GM18519 (cell line): ENCODE measurements around the gene CYP17A1.
"Not testable (repeated sequence)": the region's sequence is repeated elsewhere in the genome, so short reads cannot be mapped to it uniquely, and the experiment has no call there.

Experiments used
- ATAC-seq: cut with Tn5 transposase; IDR thresholded peaks from one replicate; pipeline ENCODE4 v1.9.1; 2021; ENCODE audit warnings: mild to moderate bottlenecking, moderate library complexity; ENCODE audit not compliant: unreplicated experiment, low FRiP score

Gene CYP17A1

GRCh38 chr10:102837230-102837721 is at the start of gene CYP17A1:
CYP17A1 (minus strand) TSS chr10:102837413; CDS start chr10:102837361, 52 bp downstream.
- ATAC-seq: no peak

GRCh38 chr10:102880256-102880655 is 43.0 kb upstream of the CYP17A1 start:
- no peak for ATAC-seq

- ATAC-seq: no peak
These were observed 41.4 kb upstream of the CYP17A1 start for GRCh38 chr10:102878629-102879028.

- no peak for ATAC-seq
These were observed 39.5 kb upstream of the CYP17A1 start for GRCh38 chr10:102876747-102877153.

GRCh38 chr10:102872163-102872562 is 35.0 kb upstream of the CYP17A1 start:
- ATAC-seq: no peak

- ATAC-seq: no peak
These were observed 33.0 kb upstream of the CYP17A1 start for GRCh38 chr10:102870221-102870620.

GRCh38 chr10:102869258-102870198 is 32.3 kb upstream of the CYP17A1 start, which contains the start of gene AS3MT:
AS3MT (plus strand) TSS chr10:102869470; CDS start chr10:102869593, 123 bp downstream.
- ATAC-seq: no peak

GRCh38 chr10:102868911-102869257 is 31.7 kb upstream of the CYP17A1 start:
- ATAC-seq: no peak

GRCh38 chr10:102865620-102866019 is 28.4 kb upstream of the CYP17A1 start:
- no peak for ATAC-seq

- ATAC-seq: no peak
These were observed 26.4 kb upstream of the CYP17A1 start for GRCh38 chr10:102863660-102864059.

- no peak for ATAC-seq
These were observed 22.7 kb upstream of the CYP17A1 start for GRCh38 chr10:102859911-102860310.

- ATAC-seq: no peak
These were observed 19.7 kb upstream of the CYP17A1 start for GRCh38 chr10:102856758-102857424.

- ATAC-seq: not testable (repeated sequence)
These were observed 18.7 kb upstream of the CYP17A1 start for GRCh38 chr10:102855731-102856436.

- not testable (repeated sequence) for ATAC-seq
These were observed 16.0 kb upstream of the CYP17A1 start for GRCh38 chr10:102853237-102853636.

- ATAC-seq: no peak
These were observed 12.9 kb upstream of the CYP17A1 start for GRCh38 chr10:102850025-102850518.

- ATAC-seq: no peak
These were observed 8.2 kb upstream of the CYP17A1 start for GRCh38 chr10:102845352-102845902.

- not testable (repeated sequence) for ATAC-seq
These were observed 7.1 kb upstream of the CYP17A1 start for GRCh38 chr10:102844190-102844776.

GRCh38 chr10:102843139-102843538 is 5.9 kb upstream of the CYP17A1 start:
- ATAC-seq: not testable (repeated sequence)

- ATAC-seq: no peak
These were observed 4.7 kb upstream of the CYP17A1 start for GRCh38 chr10:102841827-102842345.
